Measurements from ENCODE around the gene MANF. TPM values are rescaled to one million over a fixed set of nuclear protein-coding genes. Genes with fewer than 3 reads are reported as not detected.

MANF gene
- total RNA-seq, 1 experiment from 2014 or later = 176 TPM

GRCh38 chr3:51398595-51399310 is 13.7 kb downstream of the MANF start:
- no peak for DNase-seq
- no TSS peak for BruUV-seq (replicated peaks)
- Mint-ChIP-seq H3K36me3 (ENCODE audit: insufficient read depth, unreplicated experiment) (peaks cover 37% of the 10 kb centered on the region), H3K9me3 (ENCODE audit: low read depth, unreplicated experiment) (no peaks in the 10 kb centered on the region), H3K4me3 (ENCODE audit: low read depth, unreplicated experiment) (no peak overlapping the region), H3K27me3 (ENCODE audit: unreplicated experiment) (no peaks in the 10 kb centered on the region), H3K27ac (ENCODE audit: unreplicated experiment) (no peak overlapping the region), H3K4me1 (ENCODE audit: low read depth, unreplicated experiment) (no peaks in the 10 kb centered on the region)
- CTCF ChIA-PET = no interaction called here
- intact Hi-C loops (cut with micrococcal nuclease; ENCODE audit: unreplicated experiment) = no loop called here
- no peak for TF ChIP-seq CTCF (IDR thresholded peaks at IDR 0.05; ENCODE audit: unreplicated experiment)

- CTCF ChIA-PET = no interaction called here
- BruUV-seq (replicated peaks) = no TSS peak
- peaks cover 23% of the 10 kb centered on the region for H3K36me3 Mint-ChIP-seq (ENCODE audit: insufficient read depth, unreplicated experiment)
- DNase-seq = no peak
- H3K27me3 Mint-ChIP-seq (ENCODE audit: unreplicated experiment) = no peaks in the 10 kb centered on the region
- H3K27ac Mint-ChIP-seq (ENCODE audit: unreplicated experiment) = no peak overlapping the region
- no peak for TF ChIP-seq CTCF (IDR thresholded peaks at IDR 0.05; ENCODE audit: unreplicated experiment)
- H3K4me3 Mint-ChIP-seq (ENCODE audit: low read depth, unreplicated experiment) = no peak overlapping the region
- H3K4me1 Mint-ChIP-seq (ENCODE audit: low read depth, unreplicated experiment) = no peaks in the 10 kb centered on the region
- intact Hi-C loops (cut with micrococcal nuclease; ENCODE audit: unreplicated experiment) = no loop called here
- H3K9me3 Mint-ChIP-seq (ENCODE audit: low read depth, unreplicated experiment) = no peaks in the 10 kb centered on the region
Observed at GRCh38 chr3:51400166-51400565, 15.1 kb downstream of the MANF start.

DNA sequence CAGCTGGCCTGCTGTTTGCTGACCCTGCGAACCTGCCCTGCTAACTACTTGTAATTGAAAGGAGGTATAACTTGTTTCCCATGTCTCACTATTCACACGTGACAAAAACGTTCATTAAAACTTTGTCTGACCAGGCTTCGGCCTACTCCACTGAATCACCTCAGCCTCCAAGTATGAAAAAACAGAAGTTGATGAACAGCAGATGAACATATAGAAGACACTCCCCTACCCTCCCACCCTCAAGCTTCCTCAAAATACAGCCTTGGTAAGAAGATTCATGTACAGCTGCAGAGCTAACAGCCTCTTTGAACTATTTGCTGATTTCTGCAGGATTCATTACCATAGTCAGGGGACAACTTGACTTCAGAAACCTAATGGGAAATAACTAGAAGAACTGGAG is 16.6 kb downstream of the MANF start:
- H3K27ac Mint-ChIP-seq (ENCODE audit: unreplicated experiment) = no peak overlapping the region

GRCh38 chr3:51403675-51404074 is 18.6 kb downstream of the MANF start:
- H3K4me3 Mint-ChIP-seq (ENCODE audit: low read depth, unreplicated experiment) = no peak overlapping the region
- H3K27ac Mint-ChIP-seq (ENCODE audit: unreplicated experiment) = no peak overlapping the region
- no peak for TF ChIP-seq CTCF (IDR thresholded peaks at IDR 0.05; ENCODE audit: unreplicated experiment)
- no TSS peak for BruUV-seq (replicated peaks)
- CTCF ChIA-PET = no interaction called here
- no peaks in the 10 kb centered on the region for H3K27me3 Mint-ChIP-seq (ENCODE audit: unreplicated experiment)
- H3K4me1 Mint-ChIP-seq (ENCODE audit: low read depth, unreplicated experiment) = no peaks in the 10 kb centered on the region
- H3K9me3 Mint-ChIP-seq (ENCODE audit: low read depth, unreplicated experiment) = no peaks in the 10 kb centered on the region
- H3K36me3 Mint-ChIP-seq (ENCODE audit: insufficient read depth, unreplicated experiment) = peaks cover 4% of the 10 kb centered on the region
- no peak for DNase-seq
- intact Hi-C loops (cut with micrococcal nuclease; ENCODE audit: unreplicated experiment) = no loop called here

More for the DNA sequence above, 16.6 kb downstream of the MANF start:
- no TSS peak for BruUV-seq (replicated peaks)
- intact Hi-C loops (cut with micrococcal nuclease; ENCODE audit: unreplicated experiment) = no loop called here
- Mint-ChIP-seq H3K36me3 (ENCODE audit: insufficient read depth, unreplicated experiment) (peaks cover 16% of the 10 kb centered on the region), H3K27me3 (ENCODE audit: unreplicated experiment) (no peaks in the 10 kb centered on the region), H3K9me3 (ENCODE audit: low read depth, unreplicated experiment) (no peaks in the 10 kb centered on the region), H3K4me1 (ENCODE audit: low read depth, unreplicated experiment) (no peaks in the 10 kb centered on the region), H3K4me3 (ENCODE audit: low read depth, unreplicated experiment) (no peak overlapping the region)
- no peak for TF ChIP-seq CTCF (IDR thresholded peaks at IDR 0.05; ENCODE audit: unreplicated experiment)
- no peak for DNase-seq
- CTCF ChIA-PET = interaction anchor here (0.6 to 0.8 kb wide), 2 partner anchors 71 to 218 kb away, joined by 3 to 6 read pairs; no protein-coding TSS in a partner anchor
